ENCODE results near the gene FCGR2B. TPM values are rescaled to one million over a fixed set of nuclear protein-coding genes. Genes with fewer than 3 reads are reported as not detected.
"Not testable (repeated sequence)": the region's sequence is repeated elsewhere in the genome, so short reads cannot be mapped to it uniquely, and the experiment has no call there.

The FCGR2B gene
- polyA plus RNA-seq, 3 donors, result 0.47 to 0.84 (median 0.47) TPM

- not testable (repeated sequence) for DNase-seq
These were observed 15.2 kb upstream of the FCGR2B start for GRCh38 chr1:161647507-161648360.

GRCh38 chr1:161653541-161653940, 9.4 kb upstream of the FCGR2B start:
- DNase-seq, result not testable (repeated sequence)

GRCh38 chr1:161653971-161654370, 9.0 kb upstream of the FCGR2B start:
- not testable (repeated sequence) for DNase-seq

- DNase-seq, result not testable (repeated sequence)
These were observed 4.4 kb upstream of the FCGR2B start for GRCh38 chr1:161658524-161658923.

DNA sequence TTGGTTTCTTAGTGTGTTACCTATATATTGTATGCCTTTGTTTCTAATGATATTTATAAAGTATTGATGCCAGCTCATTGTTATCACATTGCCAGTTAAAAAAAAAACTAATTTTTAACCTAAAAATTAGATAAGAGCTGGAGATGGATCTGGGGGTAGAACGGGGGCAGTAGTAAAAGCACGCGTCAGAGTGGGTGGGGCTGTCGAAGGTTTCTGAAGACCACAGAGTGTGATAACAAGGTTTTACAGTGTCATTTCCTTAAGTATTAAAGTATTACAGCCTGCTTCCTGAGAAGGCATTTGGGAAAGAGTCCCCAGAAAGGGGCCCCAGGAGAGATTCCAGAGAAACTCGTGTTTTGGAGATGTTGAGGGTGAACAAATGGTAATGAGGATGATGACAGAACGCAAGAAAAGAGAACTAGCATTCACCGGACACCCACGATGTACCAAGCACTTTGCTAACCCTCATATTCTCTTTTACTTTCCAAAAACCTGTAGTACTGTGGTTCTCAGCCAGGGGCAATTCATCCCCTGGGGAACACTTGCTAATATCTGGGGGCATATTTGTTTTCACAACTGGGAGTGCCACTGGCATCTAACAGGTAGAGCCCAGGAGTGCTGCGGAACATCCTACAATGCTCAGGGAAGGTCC, 1.2 kb upstream of the FCGR2B start:
- DNase-seq, result not testable (repeated sequence)

- DNase-seq, result not testable (repeated sequence)
These were observed 626 bp downstream of the FCGR2B start for GRCh38 chr1:161663569-161663968.

DNA sequence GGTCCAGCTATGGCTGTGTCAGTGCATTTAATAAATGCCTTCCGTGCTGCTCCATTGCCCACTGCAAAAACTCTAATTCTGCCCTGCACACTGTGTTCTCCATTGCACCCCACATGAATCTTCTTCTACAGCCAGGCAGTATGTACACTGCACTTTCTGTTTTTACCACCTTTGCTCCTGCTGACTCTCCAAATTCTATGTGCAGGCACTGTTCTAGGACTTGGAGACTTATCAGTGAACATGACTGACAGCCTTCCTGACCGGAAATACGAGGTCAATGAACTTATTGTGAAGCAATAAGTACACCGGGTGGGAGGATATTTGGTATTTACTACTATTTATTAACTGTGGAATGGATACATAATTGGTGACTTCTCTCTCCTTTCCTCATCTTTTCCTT, 1.7 kb downstream of the FCGR2B start:
- not testable (repeated sequence) for DNase-seq

- DNase-seq, result not testable (repeated sequence)
These were observed 8.4 kb downstream of the FCGR2B start for GRCh38 chr1:161671045-161672020.

- DNase-seq, result peak; percentile 5
These were observed 10.5 kb downstream of the FCGR2B start for GRCh38 chr1:161673437-161673836.

DNA sequence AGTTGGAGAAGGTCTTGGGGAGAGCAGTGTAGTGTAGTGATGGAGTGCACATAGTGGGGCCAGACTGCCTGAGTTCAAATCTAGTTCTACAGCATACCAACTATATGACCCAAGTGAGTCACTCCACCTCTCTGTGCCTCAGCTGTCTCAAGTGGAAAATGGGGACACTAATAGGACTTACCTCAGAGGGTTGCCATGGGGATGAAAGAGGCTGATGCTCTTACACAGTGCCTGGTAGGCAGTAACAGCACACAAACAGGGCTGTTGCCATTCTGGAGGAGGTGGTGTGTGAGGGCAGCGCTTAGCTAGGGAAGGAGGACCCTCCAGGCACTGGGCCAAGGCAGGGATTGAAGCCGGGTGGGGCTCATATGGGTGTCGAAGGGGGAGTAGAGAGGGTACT, 11.5 kb downstream of the FCGR2B start:
- not testable (repeated sequence) for DNase-seq

GRCh38 chr1:161674908-161675307, 12.0 kb downstream of the FCGR2B start:
- not testable (repeated sequence) for DNase-seq

- no peak for DNase-seq
These were observed 13.5 kb downstream of the FCGR2B start for GRCh38 chr1:161676441-161676840.

DNA sequence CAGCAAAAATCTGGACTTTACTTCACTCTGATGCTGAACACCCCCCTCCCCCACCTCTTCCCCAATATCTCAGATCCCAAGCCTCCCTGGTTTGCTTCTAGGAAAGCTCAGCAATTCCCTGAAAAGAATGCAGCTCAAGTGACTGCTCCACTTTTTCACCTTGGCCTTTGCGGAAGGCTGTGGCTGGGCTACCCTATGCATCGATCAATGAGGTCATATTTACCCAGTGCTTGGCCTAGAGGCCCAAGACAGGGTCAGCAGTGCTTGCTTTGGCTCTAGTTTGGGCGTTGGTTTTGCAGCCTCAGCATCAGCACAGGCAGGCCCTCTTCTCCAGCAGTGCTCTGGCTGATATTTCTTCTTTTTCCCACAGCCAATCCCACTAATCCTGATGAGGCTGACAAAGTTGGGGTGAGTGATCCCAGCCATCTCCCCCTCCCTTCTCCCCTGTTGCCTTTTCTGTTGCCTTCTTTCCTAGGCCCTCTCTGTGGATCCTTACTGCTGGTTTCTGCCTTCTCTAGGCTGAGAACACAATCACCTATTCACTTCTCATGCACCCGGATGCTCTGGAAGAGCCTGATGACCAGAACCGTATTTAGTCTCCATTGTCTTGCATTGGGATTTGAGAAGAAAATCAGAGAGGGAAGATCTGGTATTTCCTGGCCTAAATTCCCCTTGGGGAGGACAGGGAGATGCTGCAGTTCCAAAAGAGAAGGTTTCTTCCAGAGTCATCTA, 14.2 kb downstream of the FCGR2B start:
- no peak for DNase-seq

GRCh38 chr1:161678500-161678899, 15.6 kb downstream of the FCGR2B start:
- DNase-seq, result no peak

GRCh38 chr1:161681879-161682278, 18.9 kb downstream of the FCGR2B start:
- DNase-seq, result no peak

- DNase-seq, result no peak
These were observed 26.0 kb downstream of the FCGR2B start for GRCh38 chr1:161688946-161689345.

GRCh38 chr1:161691846-161692245, 28.9 kb downstream of the FCGR2B start:
- no peak for DNase-seq

DNA sequence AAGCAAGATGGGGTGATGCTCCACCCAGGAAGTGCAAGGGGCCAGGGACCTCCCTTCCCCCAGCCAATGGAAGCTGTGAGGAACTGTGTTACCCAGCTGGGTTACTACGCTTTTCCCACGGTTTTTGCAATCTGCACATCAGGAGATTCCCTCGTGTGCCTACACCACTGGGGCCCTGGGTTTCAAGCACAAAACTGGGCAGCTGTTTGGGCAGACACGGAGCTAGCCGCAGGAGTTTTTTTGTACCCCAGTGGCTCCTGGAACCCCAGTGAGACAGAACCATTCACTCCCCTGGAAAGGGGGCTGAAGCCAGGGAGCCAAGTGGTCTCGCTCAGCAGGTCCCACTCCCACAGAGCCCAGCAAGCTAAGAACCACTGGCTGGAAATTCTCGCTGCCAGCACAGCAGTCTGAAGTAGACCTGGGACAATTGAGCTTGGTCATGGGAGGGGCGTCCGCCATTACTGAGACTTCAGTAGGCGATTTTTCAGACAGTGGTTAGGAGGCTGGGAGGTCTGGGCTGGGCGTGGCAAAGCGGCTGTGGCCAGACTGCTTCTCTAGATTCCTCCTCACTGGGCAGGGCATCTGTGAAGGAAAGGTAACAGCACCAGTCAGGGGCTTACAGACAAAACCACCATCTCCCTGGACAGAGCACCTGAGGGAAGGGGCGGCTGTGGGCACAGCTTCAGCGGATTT, 30.2 kb downstream of the FCGR2B start:
- not testable (repeated sequence) for DNase-seq

DNA sequence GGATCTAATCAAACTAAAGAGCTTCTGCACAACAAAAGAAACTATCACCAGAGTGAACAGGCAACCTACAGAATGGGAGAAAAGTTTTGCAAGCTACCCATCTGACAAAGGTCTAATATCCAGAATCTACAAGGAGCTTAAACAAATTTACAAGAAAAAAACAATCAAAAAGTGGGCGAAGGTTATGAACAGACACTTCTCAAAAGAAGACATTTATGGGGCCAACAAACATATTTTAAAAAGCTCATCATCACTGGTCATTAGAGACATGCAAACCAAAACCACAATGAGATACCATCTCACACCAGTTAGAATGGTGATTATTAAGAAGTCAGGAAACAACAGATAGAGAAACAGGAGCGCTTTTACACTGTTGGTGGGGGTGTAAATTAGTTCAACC, 35.4 kb downstream of the FCGR2B start:
- DNase-seq, result not testable (repeated sequence)

- DNase-seq, result peak; percentile 24
These were observed 39.3 kb downstream of the FCGR2B start for GRCh38 chr1:161702250-161702649.

GRCh38 chr1:161705537-161705936, 42.6 kb downstream of the FCGR2B start:
- DNase-seq, result no peak
